ENCODE results near the gene CCDC177.

DNA sequence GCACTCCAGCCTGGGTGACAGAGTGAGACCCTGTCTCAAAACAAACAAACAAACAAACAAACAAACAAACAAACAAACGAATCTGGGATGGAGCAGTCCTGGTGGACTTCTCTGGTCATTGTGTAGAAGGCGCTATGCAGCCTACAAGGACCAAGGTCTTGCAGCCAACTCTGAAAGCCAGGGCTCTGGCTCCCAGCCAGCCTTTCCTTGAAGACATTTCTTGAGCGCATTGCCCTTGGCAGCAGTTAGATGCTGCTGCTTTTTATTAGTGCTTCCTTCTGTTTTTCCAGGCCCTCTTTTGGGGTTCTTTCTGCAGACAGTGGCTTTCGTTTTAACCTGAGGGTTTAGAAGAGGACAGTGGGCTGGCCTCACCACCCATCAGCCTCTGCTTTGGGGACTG is 20.2 kb downstream of the CCDC177 start:
- TF ChIP-seq, protein P1, sequence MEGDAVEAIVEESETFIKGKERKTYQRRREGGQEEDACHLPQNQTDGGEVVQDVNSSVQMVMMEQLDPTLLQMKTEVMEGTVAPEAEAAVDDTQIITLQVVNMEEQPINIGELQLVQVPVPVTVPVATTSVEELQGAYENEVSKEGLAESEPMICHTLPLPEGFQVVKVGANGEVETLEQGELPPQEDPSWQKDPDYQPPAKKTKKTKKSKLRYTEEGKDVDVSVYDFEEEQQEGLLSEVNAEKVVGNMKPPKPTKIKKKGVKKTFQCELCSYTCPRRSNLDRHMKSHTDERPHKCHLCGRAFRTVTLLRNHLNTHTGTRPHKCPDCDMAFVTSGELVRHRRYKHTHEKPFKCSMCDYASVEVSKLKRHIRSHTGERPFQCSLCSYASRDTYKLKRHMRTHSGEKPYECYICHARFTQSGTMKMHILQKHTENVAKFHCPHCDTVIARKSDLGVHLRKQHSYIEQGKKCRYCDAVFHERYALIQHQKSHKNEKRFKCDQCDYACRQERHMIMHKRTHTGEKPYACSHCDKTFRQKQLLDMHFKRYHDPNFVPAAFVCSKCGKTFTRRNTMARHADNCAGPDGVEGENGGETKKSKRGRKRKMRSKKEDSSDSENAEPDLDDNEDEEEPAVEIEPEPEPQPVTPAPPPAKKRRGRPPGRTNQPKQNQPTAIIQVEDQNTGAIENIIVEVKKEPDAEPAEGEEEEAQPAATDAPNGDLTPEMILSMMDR (IDR thresholded peaks at IDR 0.05), result no peak
- TF ChIP-seq EP300 (IDR thresholded peaks at IDR 0.05) (no peak), POLR2A (IDR thresholded peaks at IDR 0.05) (no peak)

Data from suprapubic skin (tissue), 3 donors.